GM10266 (cell line): Measurements from ENCODE around the gene DOCK10.
A peak's percentile ranks its signal among the peaks of the same experiment; 100 is the strongest.

ENCODE experiments used
- DNase-seq: peaks from one replicate; pipeline ENCODE4 v3.0.0; 2012; ENCODE audit errors: extremely low spot score
- TF ChIP-seq, protein P1 (sequence below): IDR thresholded peaks from 2 replicates; pipeline ENCODE4 v1.5.1; 2012; ENCODE audit warnings: mild to moderate bottlenecking, low read depth; ENCODE audit not compliant: control insufficient read depth, insufficient read depth; ENCODE audit errors: missing control alignments

Gene DOCK10

DNA sequence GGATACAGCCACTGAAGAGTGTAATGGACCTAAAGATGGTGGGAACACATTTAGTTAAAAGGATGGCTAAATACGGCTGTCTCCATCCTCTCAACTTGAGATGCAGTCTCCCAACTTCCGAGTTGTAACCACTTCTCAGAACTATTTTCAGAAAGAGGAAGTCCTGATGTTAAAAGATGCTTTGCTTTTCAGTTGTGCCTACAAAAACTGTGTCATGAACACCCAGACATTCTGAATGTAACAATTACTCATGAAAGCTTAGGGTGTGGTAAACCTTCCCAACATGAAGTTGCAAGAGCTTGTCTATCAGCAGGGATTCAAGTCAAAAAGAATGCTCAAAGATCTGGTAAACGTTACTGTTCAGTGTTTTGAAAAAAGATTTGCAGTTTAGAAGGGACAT, 147.9 kb downstream of the DOCK10 start:
- TF ChIP-seq, protein P1, sequence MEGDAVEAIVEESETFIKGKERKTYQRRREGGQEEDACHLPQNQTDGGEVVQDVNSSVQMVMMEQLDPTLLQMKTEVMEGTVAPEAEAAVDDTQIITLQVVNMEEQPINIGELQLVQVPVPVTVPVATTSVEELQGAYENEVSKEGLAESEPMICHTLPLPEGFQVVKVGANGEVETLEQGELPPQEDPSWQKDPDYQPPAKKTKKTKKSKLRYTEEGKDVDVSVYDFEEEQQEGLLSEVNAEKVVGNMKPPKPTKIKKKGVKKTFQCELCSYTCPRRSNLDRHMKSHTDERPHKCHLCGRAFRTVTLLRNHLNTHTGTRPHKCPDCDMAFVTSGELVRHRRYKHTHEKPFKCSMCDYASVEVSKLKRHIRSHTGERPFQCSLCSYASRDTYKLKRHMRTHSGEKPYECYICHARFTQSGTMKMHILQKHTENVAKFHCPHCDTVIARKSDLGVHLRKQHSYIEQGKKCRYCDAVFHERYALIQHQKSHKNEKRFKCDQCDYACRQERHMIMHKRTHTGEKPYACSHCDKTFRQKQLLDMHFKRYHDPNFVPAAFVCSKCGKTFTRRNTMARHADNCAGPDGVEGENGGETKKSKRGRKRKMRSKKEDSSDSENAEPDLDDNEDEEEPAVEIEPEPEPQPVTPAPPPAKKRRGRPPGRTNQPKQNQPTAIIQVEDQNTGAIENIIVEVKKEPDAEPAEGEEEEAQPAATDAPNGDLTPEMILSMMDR = no peak
- DNase-seq = peak; percentile 33

DNA sequence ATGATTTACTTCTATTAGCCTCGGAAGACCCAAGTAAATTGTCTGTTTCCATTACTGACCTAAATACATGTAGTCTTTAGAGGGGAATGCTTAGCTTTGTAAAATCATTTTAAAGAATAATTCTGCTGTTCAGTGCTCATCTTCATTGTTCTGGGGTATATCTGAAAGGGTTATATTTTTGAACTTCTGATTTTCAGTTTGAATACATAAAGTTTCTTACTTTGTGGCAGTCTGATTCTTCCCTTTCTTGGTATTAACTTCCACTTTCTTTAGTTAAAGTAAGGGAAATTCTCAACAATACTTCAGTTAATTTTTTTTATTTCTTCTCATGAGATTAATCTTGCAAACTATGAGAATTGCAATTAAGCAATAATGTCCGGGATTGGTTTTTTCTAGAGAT, 148.4 kb downstream of the DOCK10 start:
- DNase-seq = no peak
- TF ChIP-seq, protein P1 = no peak

DNA sequence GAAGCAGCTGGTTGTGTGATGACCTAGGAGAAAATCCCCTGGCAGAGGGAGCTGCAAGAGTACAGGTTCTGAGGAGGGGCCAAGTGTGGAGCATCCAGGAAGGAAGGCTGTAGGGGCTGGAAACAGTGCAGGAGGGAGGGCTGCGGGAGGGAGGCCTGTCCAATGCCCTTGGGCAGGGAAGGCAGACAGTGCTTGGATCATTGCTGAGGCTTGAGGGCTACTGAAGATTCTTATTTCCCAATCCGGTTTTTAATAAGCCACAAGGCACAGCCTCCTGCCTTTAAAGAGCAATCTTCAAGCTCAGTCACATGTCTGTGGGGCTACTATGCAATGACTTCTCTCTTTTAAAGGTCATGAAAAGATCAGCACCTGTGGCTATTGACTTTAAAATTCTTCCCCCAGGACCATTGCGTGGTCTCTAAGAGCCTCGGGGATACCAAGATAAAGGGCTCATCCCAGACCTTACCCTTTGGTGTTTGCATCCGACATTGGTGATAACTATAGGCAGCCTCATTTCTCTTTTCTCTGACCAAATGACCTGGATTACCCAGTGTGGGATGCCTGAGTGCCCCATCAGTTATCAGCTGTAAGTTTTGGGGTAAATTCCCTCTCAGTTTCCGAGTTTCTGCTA, 149.6 kb downstream of the DOCK10 start:
- TF ChIP-seq, protein P1 = no peak
- DNase-seq = no peak

DNA sequence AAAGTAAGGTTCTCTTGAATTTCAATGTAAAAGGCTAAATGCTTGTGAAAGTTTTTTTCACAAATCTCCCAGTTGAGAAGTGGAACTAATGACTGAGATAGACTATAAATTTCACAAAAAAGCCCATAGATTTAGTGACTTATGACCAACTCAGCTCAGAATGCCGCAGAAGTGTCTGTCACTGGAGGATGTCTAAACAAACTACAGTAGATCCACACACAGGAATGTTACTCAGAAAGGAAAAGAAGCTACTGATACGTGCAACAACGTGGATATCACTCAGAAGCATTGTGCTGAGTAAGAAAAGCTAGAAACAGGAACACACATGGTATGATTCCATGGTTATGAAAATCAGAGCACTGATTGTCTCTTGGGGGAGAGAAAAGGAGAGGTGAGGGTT, 151.9 kb downstream of the DOCK10 start:
- no peak for DNase-seq
- TF ChIP-seq, protein P1 = no peak

DNA sequence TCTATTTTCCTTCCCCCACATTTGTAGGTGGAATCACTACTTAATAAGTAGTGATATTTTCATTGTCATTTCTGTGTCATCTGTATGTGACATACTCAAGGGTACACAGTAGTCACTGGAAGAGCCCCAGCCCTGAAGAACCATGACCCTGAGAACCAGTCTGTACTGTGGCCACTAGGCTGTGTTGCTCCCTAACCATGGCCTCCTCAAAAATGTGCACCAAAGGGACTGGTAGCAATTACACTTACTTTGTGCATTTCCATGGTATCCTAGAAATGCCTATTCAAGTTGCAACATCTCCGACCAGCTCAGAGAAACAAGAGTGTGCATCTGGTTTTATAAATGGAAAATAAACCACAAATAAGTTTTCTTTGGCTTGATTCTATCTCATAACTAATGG, 155.1 kb downstream of the DOCK10 start:
- TF ChIP-seq, protein P1 = peak; percentile 37
- DNase-seq = no peak

GRCh38 chr2:224885836-224886547, 156.3 kb downstream of the DOCK10 start:
- TF ChIP-seq, protein P1 = no peak

GRCh38 chr2:224885291-224885690, 157.0 kb downstream of the DOCK10 start:
- no peak for DNase-seq
- TF ChIP-seq, protein P1 = no peak

More at GRCh38 chr2:224885836-224886547, 156.3 kb downstream of the DOCK10 start:
- no peak for DNase-seq
